Stimulated activated CD4-positive, alpha-beta T cell treated with anti-CD3 and anti-CD28 coated beads, TNF-alpha, amount 100 ng/mL, for 1 hour (primary cell): Measurements from ENCODE around the gene TRIM3.
"Not testable (repeated sequence)": the region's sequence is repeated elsewhere in the genome, so short reads cannot be mapped to it uniquely, and the experiment has no call there.

Source experiments
- DNase-seq, 3 donors: peaks; one replicate each; pipeline ENCODE4 v3.0.0-alpha.2; 2020; ENCODE audit warnings: low read depth in 3 of 3, low spot score in 1 of 3

Gene TRIM3

GRCh38 chr11:6473451-6474412 is at the start of gene TRIM3:
TRIM3 (minus strand) TSS chr11:6473941; CDS start chr11:6465695, 8,246 bp downstream.
- peak; percentile 40 to 50 (median 48) for DNase-seq

- no peak for DNase-seq
These were observed 49.5 kb upstream of the TRIM3 start for GRCh38 chr11:6523253-6523652.

GRCh38 chr11:6521946-6522345 is 48.2 kb upstream of the TRIM3 start:
- DNase-seq = not testable (repeated sequence)

GRCh38 chr11:6520265-6520664 is 46.5 kb upstream of the TRIM3 start:
- no peak for DNase-seq

GRCh38 chr11:6516865-6517264 is 43.1 kb upstream of the TRIM3 start:
- no peak for DNase-seq

- no peak for DNase-seq
These were observed 32.0 kb upstream of the TRIM3 start for GRCh38 chr11:6505577-6506240.

- no peak for DNase-seq
These were observed 30.4 kb upstream of the TRIM3 start for GRCh38 chr11:6504166-6504565.

- no peak for DNase-seq
These were observed 28.6 kb upstream of the TRIM3 start for GRCh38 chr11:6502382-6502781.

GRCh38 chr11:6498544-6498943 is 24.8 kb upstream of the TRIM3 start:
- DNase-seq = no peak

- no peak for DNase-seq
These were observed 24.4 kb upstream of the TRIM3 start for GRCh38 chr11:6498121-6498520.

GRCh38 chr11:6497069-6497839 is 23.5 kb upstream of the TRIM3 start, which contains the start of gene DNHD1:
DNHD1 (plus strand) TSS chr11:6497280; CDS start chr11:6498216, 936 bp downstream.
- DNase-seq = no peak

GRCh38 chr11:6489306-6489705 is 15.6 kb upstream of the TRIM3 start:
- DNase-seq = no peak

- DNase-seq = no peak
These were observed 15.1 kb upstream of the TRIM3 start for GRCh38 chr11:6488821-6489220.

GRCh38 chr11:6488342-6488741 is 14.6 kb upstream of the TRIM3 start:
- no peak for DNase-seq

GRCh38 chr11:6486938-6487337 is 13.2 kb upstream of the TRIM3 start:
- no peak for DNase-seq

GRCh38 chr11:6486256-6486655 is 12.5 kb upstream of the TRIM3 start:
- no peak for DNase-seq

- DNase-seq = no peak
These were observed 11.9 kb upstream of the TRIM3 start for GRCh38 chr11:6485661-6486060.

GRCh38 chr11:6483015-6483414 is 9.3 kb upstream of the TRIM3 start:
- DNase-seq = no peak

- DNase-seq = no peak
These were observed 8.7 kb upstream of the TRIM3 start for GRCh38 chr11:6482441-6482840.

GRCh38 chr11:6481924-6482275 is 8.2 kb upstream of the TRIM3 start:
- DNase-seq = no peak
